ENCODE results near the gene WDR75. TPM values are rescaled to one million over a fixed set of nuclear protein-coding genes. Genes with fewer than 3 reads are reported as not detected.
"Not testable (repeated sequence)": the region's sequence is repeated elsewhere in the genome, so short reads cannot be mapped to it uniquely, and the experiment has no call there.

The WDR75 gene
- polyA plus RNA-seq, 3 donors = 3.9 to 20.7 (median 5.8) TPM

GRCh38 chr2:189427872-189428271, 13.4 kb upstream of the WDR75 start:
- no peaks in the 10 kb centered on the region for H3K4me1 ChIP-seq (ENCODE audit: control insufficient read depth in 1 of 2, insufficient read depth in 2 of 2, low read length in 2 of 2)
- H4K20me1 ChIP-seq (ENCODE audit: insufficient read depth, low read length) = no peaks in the 10 kb centered on the region
- H3K9ac ChIP-seq (ENCODE audit: insufficient read depth, low read length, poor library complexity, severe bottlenecking) = no peak overlapping the region
- no peaks in the 10 kb centered on the region for H3K36me3 ChIP-seq (replicated peaks in 1 of 2; ENCODE audit: control insufficient read depth in 1 of 2, insufficient read depth in 2 of 2, low read length in 2 of 2)
- no peak overlapping the region for H2AFZ ChIP-seq (ENCODE audit: insufficient read depth, low read depth, low read length, poor library complexity, severe bottlenecking)
- peaks cover 0 to 3% (median 0%) of the 10 kb centered on the region in 7 donors for H3K9me3 Mint-ChIP-seq
- H3K9me3 ChIP-seq (replicated peaks in 1 of 2; ENCODE audit: control insufficient read depth in 1 of 2, insufficient read depth in 1 of 2, low read length in 2 of 2) = no peaks in the 10 kb centered on the region
- H3K4me3 ChIP-seq (replicated peaks in 1 of 3; ENCODE audit: low read depth in 2 of 3, low read length in 3 of 3) = no peak overlapping the region
- no peaks in the 10 kb centered on the region for H3K4me1 Mint-ChIP-seq
- no peak overlapping the region for H3K4me2 ChIP-seq (replicated peaks; ENCODE audit: extremely low read depth, low read length, poor library complexity, severe bottlenecking)
- DNase-seq = no peak
- 92% methylated on average over 2 of the region's 2 CpGs for WGBS (ENCODE audit: insufficient coverage)
- no peaks in the 10 kb centered on the region for H3K79me2 ChIP-seq (ENCODE audit: insufficient read depth, low read length)
- H3K27me3 ChIP-seq (ENCODE audit: control insufficient read depth in 2 of 2, insufficient read depth in 2 of 2, low read length in 2 of 2) = no peaks in the 10 kb centered on the region
- peaks cover 0 to 4% (median 3%) of the 10 kb centered on the region in 3 donors for H3K27me3 Mint-ChIP-seq (ENCODE audit: low read depth in 3 of 3)
- H3K27ac ChIP-seq (ENCODE audit: low read depth in 1 of 2, low read length in 2 of 2) = no peak overlapping the region
- H3K4me3 Mint-ChIP-seq = no peak overlapping the region
- no peaks in the 10 kb centered on the region for H3K36me3 Mint-ChIP-seq
- intact Hi-C loops (cut with micrococcal nuclease) = no loop called here
- H3K27ac Mint-ChIP-seq = peak overlapping the region in 1 of 7 donors; percentile 12
- TF ChIP-seq, protein P1, sequence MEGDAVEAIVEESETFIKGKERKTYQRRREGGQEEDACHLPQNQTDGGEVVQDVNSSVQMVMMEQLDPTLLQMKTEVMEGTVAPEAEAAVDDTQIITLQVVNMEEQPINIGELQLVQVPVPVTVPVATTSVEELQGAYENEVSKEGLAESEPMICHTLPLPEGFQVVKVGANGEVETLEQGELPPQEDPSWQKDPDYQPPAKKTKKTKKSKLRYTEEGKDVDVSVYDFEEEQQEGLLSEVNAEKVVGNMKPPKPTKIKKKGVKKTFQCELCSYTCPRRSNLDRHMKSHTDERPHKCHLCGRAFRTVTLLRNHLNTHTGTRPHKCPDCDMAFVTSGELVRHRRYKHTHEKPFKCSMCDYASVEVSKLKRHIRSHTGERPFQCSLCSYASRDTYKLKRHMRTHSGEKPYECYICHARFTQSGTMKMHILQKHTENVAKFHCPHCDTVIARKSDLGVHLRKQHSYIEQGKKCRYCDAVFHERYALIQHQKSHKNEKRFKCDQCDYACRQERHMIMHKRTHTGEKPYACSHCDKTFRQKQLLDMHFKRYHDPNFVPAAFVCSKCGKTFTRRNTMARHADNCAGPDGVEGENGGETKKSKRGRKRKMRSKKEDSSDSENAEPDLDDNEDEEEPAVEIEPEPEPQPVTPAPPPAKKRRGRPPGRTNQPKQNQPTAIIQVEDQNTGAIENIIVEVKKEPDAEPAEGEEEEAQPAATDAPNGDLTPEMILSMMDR (IDR thresholded peaks at IDR 0.05) = no peak

- H3K9ac ChIP-seq (ENCODE audit: insufficient read depth, low read length, poor library complexity, severe bottlenecking); H3K36me3 ChIP-seq (replicated peaks in 1 of 2; ENCODE audit: control insufficient read depth in 1 of 2, insufficient read depth in 2 of 2, low read length in 2 of 2); H3K9me3 Mint-ChIP-seq; H3K4me3 Mint-ChIP-seq; DNase-seq; H3K36me3 Mint-ChIP-seq; H3K4me1 ChIP-seq (ENCODE audit: control insufficient read depth in 1 of 2, insufficient read depth in 2 of 2, low read length in 2 of 2); H3K27me3 Mint-ChIP-seq (ENCODE audit: low read depth in 3 of 3); H3K9me3 ChIP-seq (replicated peaks in 1 of 2; ENCODE audit: control insufficient read depth in 1 of 2, insufficient read depth in 1 of 2, low read length in 2 of 2); H4K20me1 ChIP-seq (ENCODE audit: insufficient read depth, low read length); H3K27me3 ChIP-seq (ENCODE audit: control insufficient read depth in 2 of 2, insufficient read depth in 2 of 2, low read length in 2 of 2); H3K4me3 ChIP-seq (replicated peaks in 1 of 3; ENCODE audit: low read depth in 2 of 3, low read length in 3 of 3); H2AFZ ChIP-seq (ENCODE audit: insufficient read depth, low read depth, low read length, poor library complexity, severe bottlenecking); H3K27ac Mint-ChIP-seq; H3K4me1 Mint-ChIP-seq; intact Hi-C loops (cut with micrococcal nuclease); H3K4me2 ChIP-seq (replicated peaks; ENCODE audit: extremely low read depth, low read length, poor library complexity, severe bottlenecking); H3K79me2 ChIP-seq (ENCODE audit: insufficient read depth, low read length); H3K27ac ChIP-seq (ENCODE audit: low read depth in 1 of 2, low read length in 2 of 2): not testable (repeated sequence)
- WGBS (ENCODE audit: insufficient coverage) = 95% methylated on average over 2 of the region's 2 CpGs
Observed at GRCh38 chr2:189430448-189430847, 10.8 kb upstream of the WDR75 start.

GRCh38 chr2:189435803-189436202, 5.5 kb upstream of the WDR75 start:
- H2AFZ ChIP-seq (ENCODE audit: insufficient read depth, low read depth, low read length, poor library complexity, severe bottlenecking); H3K36me3 Mint-ChIP-seq; H3K36me3 ChIP-seq (replicated peaks in 1 of 2; ENCODE audit: control insufficient read depth in 1 of 2, insufficient read depth in 2 of 2, low read length in 2 of 2); DNase-seq; H4K20me1 ChIP-seq (ENCODE audit: insufficient read depth, low read length); intact Hi-C loops (cut with micrococcal nuclease); H3K27ac ChIP-seq (ENCODE audit: low read depth in 1 of 2, low read length in 2 of 2); H3K27me3 Mint-ChIP-seq (ENCODE audit: low read depth in 3 of 3); H3K79me2 ChIP-seq (ENCODE audit: insufficient read depth, low read length); H3K27me3 ChIP-seq (ENCODE audit: control insufficient read depth in 2 of 2, insufficient read depth in 2 of 2, low read length in 2 of 2); H3K4me3 ChIP-seq (replicated peaks in 1 of 3; ENCODE audit: low read depth in 2 of 3, low read length in 3 of 3); H3K9ac ChIP-seq (ENCODE audit: insufficient read depth, low read length, poor library complexity, severe bottlenecking); H3K27ac Mint-ChIP-seq; H3K4me1 Mint-ChIP-seq; H3K9me3 Mint-ChIP-seq; H3K9me3 ChIP-seq (replicated peaks in 1 of 2; ENCODE audit: control insufficient read depth in 1 of 2, insufficient read depth in 1 of 2, low read length in 2 of 2); H3K4me3 Mint-ChIP-seq; H3K4me2 ChIP-seq (replicated peaks; ENCODE audit: extremely low read depth, low read length, poor library complexity, severe bottlenecking): not testable (repeated sequence)
- WGBS (ENCODE audit: insufficient coverage) = no CpG with 5 or more reads among the region's 4 CpGs
- peaks cover 3 to 14% of the 10 kb centered on the region in 2 donors for H3K4me1 ChIP-seq (ENCODE audit: control insufficient read depth in 1 of 2, insufficient read depth in 2 of 2, low read length in 2 of 2)

All from CD14-positive monocyte (primary cell).